Activated B cell treated with CpG ODN at 0.5 μM for 24 hours (primary cell): Measurements from ENCODE around the gene TARDBP. TPM values are rescaled to one million over a fixed set of nuclear protein-coding genes. Genes with fewer than 3 reads are reported as not detected.

Experiments used
- ATAC-seq: fragments of 200-7000 bp; cut with Tn5 transposase; one replicate; pipeline ENCODE4 v1.10.0; 2021; ENCODE audit warnings: low read depth, mild to moderate bottlenecking, moderate library complexity
- CTCF ChIA-PET: fragments of 350-600 bp; sonication (Branson Sonifier 250); formaldehyde crosslinking; loops from one replicate; lab custom pipeline; 2021; ENCODE audit warnings: antibody characterized with exemption; lab: Charles Lee
- POLR2A ChIA-PET: fragments of 350-600 bp; sonication (Branson Sonifier 250); formaldehyde crosslinking; loops from one replicate; lab custom pipeline; 2021; ENCODE audit warnings: antibody characterized with exemption; lab: Charles Lee
- DNase-seq: peaks from one replicate; pipeline ENCODE4 v3.0.0; 2022
- H3K27ac Mint-ChIP-seq: one replicate; pipeline ENCODE4 v1.8.0; 2020; ENCODE audit warnings: mixed read lengths
- H3K27me3 Mint-ChIP-seq: one replicate; pipeline ENCODE4 v1.8.0; 2021; ENCODE audit warnings: mixed read lengths
- H3K36me3 Mint-ChIP-seq: one replicate; pipeline ENCODE4 v1.8.0; 2021; ENCODE audit warnings: low read depth, mixed read lengths
- H3K4me1 Mint-ChIP-seq: one replicate; pipeline ENCODE4 v1.8.0; 2021; ENCODE audit warnings: mixed read lengths
- H3K4me3 Mint-ChIP-seq: one replicate; pipeline ENCODE4 v1.8.0; 2020; ENCODE audit warnings: mild to moderate bottlenecking, mixed read lengths
- H3K9me3 Mint-ChIP-seq: one replicate; pipeline ENCODE4 v1.8.0; 2020; ENCODE audit warnings: mixed read lengths
- intact Hi-C: fragments of 100-400 bp; cut with micrococcal nuclease; formaldehyde crosslinking; loops from one replicate; pipeline ENCODE4 v1.15.1; 2024
- total RNA-seq: library from RNA; stranded (reverse); gene quantifications from 2 replicates; pipeline ENCODE4 v1.2.3, GENCODE V29; 2022
- TF ChIP-seq, protein P1 (sequence below): fragments of 200-600 bp; IDR thresholded peaks from one replicate; pipeline ENCODE4 v1.8.0; 2022; ENCODE audit warnings: antibody characterized with exemption, mild to moderate bottlenecking

TARDBP gene
- total RNA-seq, 1 donor from 2014 or later, result 193 TPM

- H3K9me3 Mint-ChIP-seq, result no peaks in the 10 kb centered on the region
- POLR2A ChIA-PET, result no interaction called here
- DNase-seq (no peak), ATAC-seq (no peak)
- H3K27ac Mint-ChIP-seq, result no peak overlapping the region
- H3K4me3 Mint-ChIP-seq, result no peak overlapping the region
- peaks cover 5% of the 10 kb centered on the region for H3K4me1 Mint-ChIP-seq
- TF ChIP-seq, protein P1, sequence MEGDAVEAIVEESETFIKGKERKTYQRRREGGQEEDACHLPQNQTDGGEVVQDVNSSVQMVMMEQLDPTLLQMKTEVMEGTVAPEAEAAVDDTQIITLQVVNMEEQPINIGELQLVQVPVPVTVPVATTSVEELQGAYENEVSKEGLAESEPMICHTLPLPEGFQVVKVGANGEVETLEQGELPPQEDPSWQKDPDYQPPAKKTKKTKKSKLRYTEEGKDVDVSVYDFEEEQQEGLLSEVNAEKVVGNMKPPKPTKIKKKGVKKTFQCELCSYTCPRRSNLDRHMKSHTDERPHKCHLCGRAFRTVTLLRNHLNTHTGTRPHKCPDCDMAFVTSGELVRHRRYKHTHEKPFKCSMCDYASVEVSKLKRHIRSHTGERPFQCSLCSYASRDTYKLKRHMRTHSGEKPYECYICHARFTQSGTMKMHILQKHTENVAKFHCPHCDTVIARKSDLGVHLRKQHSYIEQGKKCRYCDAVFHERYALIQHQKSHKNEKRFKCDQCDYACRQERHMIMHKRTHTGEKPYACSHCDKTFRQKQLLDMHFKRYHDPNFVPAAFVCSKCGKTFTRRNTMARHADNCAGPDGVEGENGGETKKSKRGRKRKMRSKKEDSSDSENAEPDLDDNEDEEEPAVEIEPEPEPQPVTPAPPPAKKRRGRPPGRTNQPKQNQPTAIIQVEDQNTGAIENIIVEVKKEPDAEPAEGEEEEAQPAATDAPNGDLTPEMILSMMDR, result no peak
- no peaks in the 10 kb centered on the region for H3K27me3 Mint-ChIP-seq
- H3K36me3 Mint-ChIP-seq, result peaks cover 63% of the 10 kb centered on the region
- intact Hi-C loops, result no loop called here
- CTCF ChIA-PET, result no interaction called here
Measured at GRCh38 chr1:11065796-11066195, 53.3 kb downstream of the TARDBP start.

- Mint-ChIP-seq H3K27ac (no peak overlapping the region), H3K27me3 (no peaks in the 10 kb centered on the region), H3K36me3 (peaks cover 83% of the 10 kb centered on the region), H3K4me3 (no peak overlapping the region), H3K4me1 (peaks cover 5% of the 10 kb centered on the region), H3K9me3 (no peaks in the 10 kb centered on the region)
- intact Hi-C loops, result no loop called here
- ChIA-PET POLR2A (no interaction called here), CTCF (no interaction called here)
- TF ChIP-seq, protein P1, result no peak
- DNase-seq (peak; percentile 7), ATAC-seq (no peak)
Measured at GRCh38 chr1:11067716-11068599, 55.5 kb downstream of the TARDBP start.

GRCh38 chr1:11068600-11069473 is 56.4 kb downstream of the TARDBP start:
- Mint-ChIP-seq H3K4me3 (no peak overlapping the region), H3K9me3 (no peaks in the 10 kb centered on the region), H3K27ac (no peak overlapping the region), H3K36me3 (peaks cover 80% of the 10 kb centered on the region), H3K4me1 (peaks cover 5% of the 10 kb centered on the region), H3K27me3 (no peaks in the 10 kb centered on the region)
- POLR2A ChIA-PET, result no interaction called here
- no peak for ATAC-seq
- intact Hi-C loops, result no loop called here
- TF ChIP-seq, protein P1, result no peak
- no peak for DNase-seq
- CTCF ChIA-PET, result no interaction called here

GRCh38 chr1:11070876-11071275 is 58.4 kb downstream of the TARDBP start:
- intact Hi-C loops, result no loop called here
- peaks cover 81% of the 10 kb centered on the region for H3K36me3 Mint-ChIP-seq
- ChIA-PET POLR2A (interaction anchor here (0.7 kb wide), 2 partner anchors 33 to 158 kb away, joined by 3 to 6 read pairs; no protein-coding TSS in a partner anchor), CTCF (interaction anchor here (3.9 kb wide), 1 partner anchor 33 kb away, joined by 24 read pairs; no protein-coding TSS in a partner anchor)
- H3K27me3 Mint-ChIP-seq, result no peaks in the 10 kb centered on the region
- TF ChIP-seq, protein P1, result no peak
- DNase-seq (no peak), ATAC-seq (no peak)
- no peak overlapping the region for H3K4me3 Mint-ChIP-seq
- peaks cover 5% of the 10 kb centered on the region for H3K4me1 Mint-ChIP-seq
- H3K9me3 Mint-ChIP-seq, result no peaks in the 10 kb centered on the region
- no peak overlapping the region for H3K27ac Mint-ChIP-seq
